Smooth muscle cell of bladder (primary cell): Measurements from ENCODE around the gene RILPL2. TPM values are rescaled to one million over a fixed set of nuclear protein-coding genes. Genes with fewer than 3 reads are reported as not detected.

ENCODE experiments used
- total RNA-seq: library from RNA; depleted of rRNA; stranded (reverse); fragments of >200 nt; gene quantifications from 2 replicates; pipeline ENCODE4 v1.2.3, GENCODE V29; 2014

RILPL2 gene, protein sequence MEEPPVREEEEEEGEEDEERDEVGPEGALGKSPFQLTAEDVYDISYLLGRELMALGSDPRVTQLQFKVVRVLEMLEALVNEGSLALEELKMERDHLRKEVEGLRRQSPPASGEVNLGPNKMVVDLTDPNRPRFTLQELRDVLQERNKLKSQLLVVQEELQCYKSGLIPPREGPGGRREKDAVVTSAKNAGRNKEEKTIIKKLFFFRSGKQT
- total RNA-seq: 5.7 and 6.8 TPM in 2 replicates

DNA sequence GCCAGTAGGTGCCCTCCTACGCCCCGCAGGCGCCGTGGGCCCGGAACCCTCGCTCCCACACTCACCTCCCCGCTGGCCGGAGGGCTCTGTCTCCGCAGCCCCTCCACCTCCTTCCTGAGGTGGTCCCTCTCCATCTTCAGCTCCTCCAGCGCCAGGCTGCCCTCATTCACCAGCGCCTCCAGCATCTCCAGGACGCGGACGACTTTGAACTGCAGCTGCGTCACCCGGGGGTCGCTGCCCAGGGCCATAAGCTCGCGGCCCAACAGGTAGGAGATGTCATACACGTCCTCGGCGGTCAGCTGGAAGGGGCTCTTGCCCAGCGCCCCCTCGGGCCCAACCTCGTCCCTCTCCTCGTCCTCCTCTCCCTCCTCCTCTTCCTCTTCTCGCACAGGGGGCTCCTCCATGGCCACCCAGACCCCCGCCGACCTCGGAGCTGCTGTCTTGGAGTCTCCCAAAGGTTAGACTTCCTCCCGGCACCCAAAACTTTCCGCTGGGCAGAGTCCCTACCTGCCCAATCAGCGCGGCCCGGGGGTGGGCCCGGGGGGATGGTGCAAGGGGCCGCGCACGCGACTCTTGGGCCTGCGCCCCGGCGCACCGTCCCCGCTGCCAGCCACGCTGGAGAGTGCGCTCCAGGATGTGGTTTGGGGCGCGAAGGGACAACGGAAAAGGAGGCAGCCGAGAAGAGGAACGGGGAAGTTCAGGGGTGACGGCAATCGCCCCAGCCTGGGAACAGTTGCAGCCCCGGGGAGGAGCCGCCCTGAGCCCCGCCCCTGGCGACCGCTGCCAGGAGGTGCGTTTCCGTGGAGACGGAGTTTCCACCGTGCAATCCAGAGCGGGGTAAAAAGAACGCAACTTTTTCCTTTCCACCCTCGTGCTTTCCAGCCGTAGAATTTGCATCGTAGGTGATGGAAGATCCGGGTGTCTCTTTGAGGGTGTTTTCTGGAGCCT is at the start of gene RILPL2:
RILPL2 (minus strand) TSS at position 668 of the 948 bp plus-strand sequence; CDS start at position 404, 264 bp downstream.

DNA sequence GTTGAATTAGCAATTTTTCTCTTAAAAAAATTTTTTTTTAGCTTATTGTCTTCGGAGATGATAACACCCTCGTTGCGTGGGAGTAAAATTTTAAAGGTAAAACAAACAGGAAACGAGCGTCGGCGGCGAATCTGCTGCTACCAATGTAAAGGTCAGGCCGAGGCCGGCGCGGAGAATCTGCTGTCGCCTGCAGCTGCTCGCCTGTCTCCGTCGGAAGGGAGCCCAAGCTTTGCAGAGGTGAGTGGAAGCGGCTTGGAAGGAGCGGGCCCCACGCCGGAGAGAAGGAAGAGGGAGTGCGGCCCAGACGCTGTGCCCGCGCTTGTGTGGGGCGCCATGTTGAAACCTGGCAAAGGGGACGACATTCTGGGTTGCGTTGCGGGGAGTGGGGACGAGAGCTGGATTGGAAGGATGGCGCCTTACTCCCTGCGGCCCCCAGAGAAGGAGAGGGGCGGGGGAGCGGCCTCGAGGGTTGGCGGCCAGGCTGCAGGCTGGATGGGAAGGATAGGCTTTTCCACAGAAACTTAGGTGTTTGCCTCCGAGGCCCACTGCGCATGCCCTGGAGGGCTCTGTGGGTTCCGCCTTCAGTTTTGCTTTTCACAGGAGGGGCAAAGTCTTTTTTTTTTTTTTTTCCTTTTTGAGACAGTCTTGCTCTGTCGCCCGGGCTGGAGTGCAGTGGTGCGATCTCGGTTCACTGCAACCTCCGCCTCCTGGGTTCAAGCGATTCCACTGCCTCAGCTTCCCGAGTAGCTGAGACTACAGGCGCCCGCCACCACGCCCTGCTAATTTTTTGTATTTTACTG is 21.7 kb upstream of the RILPL2 start, which contains the start of gene SNRNP35:
SNRNP35 (plus strand) TSS at position 160 of the 800 bp plus-strand sequence. CDS start 7,402 bp downstream, outside the sequence.

Other genes starting within 250 kb of the RILPL2 start
- 28.5 and 31.1 TPM in 2 replicates for gene MPHOSPH9, start 203.5 kb downstream of the RILPL2 start, total RNA-seq
- gene MTRFR, start 203.2 kb downstream of the RILPL2 start, total RNA-seq: 9.9 and 13.5 TPM in 2 replicates
- gene CDK2AP1, start 164.8 kb downstream of the RILPL2 start, total RNA-seq: 149 and 157 TPM in 2 replicates
- gene SBNO1, start 71.8 kb downstream of the RILPL2 start, total RNA-seq: 15.4 and 23.0 TPM in 2 replicates
- gene KMT5A, start 52.6 kb downstream of the RILPL2 start, total RNA-seq: 36.1 and 40.3 TPM in 2 replicates
- 11.5 and 11.6 TPM in 2 replicates for gene SNRNP35, start 21.5 kb upstream of the RILPL2 start, total RNA-seq
- gene RILPL1, start 97.0 kb upstream of the RILPL2 start, total RNA-seq: 5.0 and 9.5 TPM in 2 replicates
- gene TMED2, start 147.9 kb upstream of the RILPL2 start, total RNA-seq: 568 and 610 TPM in 2 replicates
- 11.4 and 19.0 TPM in 2 replicates for gene DDX55, start 165.4 kb upstream of the RILPL2 start, total RNA-seq
- gene EIF2B1, start 197.0 kb upstream of the RILPL2 start, total RNA-seq: 25.3 and 35.9 TPM in 2 replicates
- 25.9 and 28.7 TPM in 2 replicates for gene GTF2H3, start 197.1 kb upstream of the RILPL2 start, total RNA-seq
- gene TCTN2, start 234.4 kb upstream of the RILPL2 start, total RNA-seq: 8.0 and 15.5 TPM in 2 replicates